Activated CD4-positive, alpha-beta T cell treated with anti-CD3 and anti-CD28 coated beads, Interleukin-2, amount 50 U/mL, for 48 hours (primary cell): ENCODE measurements around the gene GRIK2.
"Not testable (repeated sequence)": the region's sequence is repeated elsewhere in the genome, so short reads cannot be mapped to it uniquely, and the experiment has no call there.

Source experiments
- DNase-seq, 2 experiments: peaks; one replicate each; pipeline ENCODE4 v3.0.0-alpha.2; 2020

GRIK2 gene

DNA sequence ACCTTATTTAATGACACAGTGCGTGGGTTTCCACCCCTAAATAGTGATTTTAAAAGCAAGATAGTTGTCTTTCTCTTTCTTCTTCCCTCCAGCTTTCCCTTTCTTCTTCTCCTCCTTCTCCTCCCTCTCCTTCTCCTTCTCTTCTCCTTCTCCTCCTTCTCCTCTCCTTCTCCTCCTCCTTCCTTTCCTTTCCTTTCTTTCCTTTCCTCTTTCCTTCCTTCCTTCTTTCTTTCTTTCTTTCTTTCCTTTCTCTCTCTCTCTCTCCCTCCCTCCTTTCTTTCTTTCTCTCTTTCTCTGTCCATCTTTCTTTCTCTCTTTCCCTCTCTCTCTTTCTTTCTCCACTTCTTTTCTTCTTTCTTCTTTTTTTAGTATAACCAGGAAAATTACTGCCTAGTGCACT, 670.6 kb downstream of the GRIK2 start:
- no peak for DNase-seq

DNA sequence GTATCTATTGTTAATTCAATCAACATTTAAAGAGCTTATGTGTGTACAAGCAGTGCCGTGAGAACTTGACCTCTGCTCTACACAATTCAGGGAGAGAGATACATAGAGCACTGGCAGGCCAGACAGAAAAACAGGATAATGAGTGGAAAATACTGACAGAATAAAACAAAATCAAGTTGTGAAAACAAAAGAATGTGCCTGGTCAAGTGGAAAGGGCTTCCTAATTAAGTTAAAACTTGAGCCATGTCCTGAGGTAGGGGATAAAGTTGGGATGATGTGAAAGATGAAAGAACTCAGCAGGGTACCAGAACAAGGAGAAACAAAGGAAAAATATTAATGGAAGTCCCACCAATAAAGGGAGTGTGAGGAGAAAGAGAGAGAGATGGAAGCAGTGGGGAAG, 672.8 kb downstream of the GRIK2 start:
- no peak for DNase-seq

DNA sequence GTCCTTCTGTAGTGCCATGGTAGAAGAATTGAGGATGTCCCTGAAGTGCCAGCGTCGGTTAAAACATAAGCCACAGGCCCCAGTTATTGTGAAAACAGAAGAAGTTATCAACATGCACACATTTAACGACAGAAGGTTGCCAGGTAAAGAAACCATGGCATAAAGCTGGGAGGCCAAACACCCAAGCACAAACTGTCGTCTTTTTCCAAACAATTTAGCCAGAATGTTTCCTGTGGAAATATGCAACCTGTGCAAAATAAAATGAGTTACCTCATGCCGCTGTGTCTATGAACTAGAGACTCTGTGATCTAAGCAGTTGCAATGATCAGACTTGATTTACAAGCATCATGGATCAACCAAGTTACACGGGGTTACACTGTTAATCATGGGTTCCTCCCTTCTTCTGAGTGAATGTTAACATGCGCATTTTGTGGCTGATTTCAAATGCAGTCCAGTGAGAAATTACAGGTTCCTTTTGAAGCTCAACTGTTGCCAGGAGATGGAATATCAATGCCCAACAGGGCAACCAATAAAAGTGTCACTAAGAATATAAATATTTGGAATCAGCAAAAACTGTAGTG, 674.9 kb downstream of the GRIK2 start:
- DNase-seq = no peak

DNA sequence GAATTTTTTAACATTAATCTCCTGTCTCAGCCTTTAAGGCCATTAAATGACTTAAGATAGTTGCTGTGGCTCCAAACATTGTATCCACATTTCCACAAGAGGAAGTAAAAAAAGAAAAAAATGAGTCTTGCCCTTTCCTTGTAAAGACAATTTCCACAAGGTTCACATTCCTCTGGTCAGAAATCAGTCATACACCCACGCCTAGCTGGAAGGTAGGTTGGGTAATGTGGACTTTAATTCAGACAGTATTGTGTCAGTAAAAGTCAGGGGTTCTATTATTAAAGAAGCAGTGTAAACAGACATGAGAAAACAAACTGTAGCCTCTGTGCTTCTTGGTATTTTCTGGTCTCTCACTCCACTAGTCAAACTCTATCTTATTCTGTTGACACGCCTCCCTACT, 682.0 kb downstream of the GRIK2 start:
- no peak for DNase-seq

- DNase-seq = no peak
Observed at GRCh38 chr6:102085257-102085656, 691.7 kb downstream of the GRIK2 start.

GRCh38 chr6:102088160-102088559, 694.7 kb downstream of the GRIK2 start:
- DNase-seq = not testable (repeated sequence)

DNA sequence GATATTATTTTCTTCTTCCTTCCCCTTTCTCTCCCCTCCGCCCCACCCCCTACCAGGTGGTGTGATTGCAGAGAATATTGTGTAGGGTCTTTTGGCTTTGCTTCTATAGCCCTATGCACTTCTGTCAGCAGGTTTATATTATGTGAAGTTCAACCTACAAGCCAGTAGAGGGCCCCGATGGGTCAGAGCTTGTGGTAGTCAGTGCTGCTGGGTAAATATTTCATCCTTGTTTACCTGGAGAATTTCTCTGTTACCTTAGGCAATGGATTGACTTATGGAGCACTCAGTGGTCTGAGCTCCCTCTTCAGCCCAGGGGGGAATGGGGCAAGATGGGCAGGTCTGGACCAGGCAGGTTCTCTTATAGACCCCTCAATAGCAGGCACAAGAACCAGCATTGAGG, 720.9 kb downstream of the GRIK2 start:
- no peak for DNase-seq

GRCh38 chr6:102115911-102116310, 722.4 kb downstream of the GRIK2 start:
- DNase-seq = no peak

GRCh38 chr6:102118034-102118433, 724.5 kb downstream of the GRIK2 start:
- no peak for DNase-seq
